Hepatocyte (in vitro differentiated cells): Measurements from ENCODE around the gene LMX1A.

Experiments used
- CTCF ChIP-seq: fragments of 200-600 bp; sonication (generic); IDR thresholded peaks from 2 replicates; pipeline ENCODE4 v1.5.1; 2016; ENCODE audit warnings: antibody characterized with exemption, mild to moderate bottlenecking; ENCODE audit not compliant: poor library complexity
- EZH2phosphoT487 ChIP-seq: fragments of 200-600 bp; sonication (generic); IDR thresholded peaks from one replicate; pipeline ENCODE4 v1.6.1; 2018; ENCODE audit warnings: antibody characterized with exemption, mild to moderate bottlenecking, low read depth, moderate library complexity; ENCODE audit not compliant: unreplicated experiment, severe bottlenecking

GRCh38 chr1:165365341-165365740 lies 8.8 kb upstream of the LMX1A start:
- TF ChIP-seq EZH2phosphoT487 = no peak
- no peak for TF ChIP-seq CTCF
